GM12892 (cell line): Measurements from ENCODE around the gene IDH1.

Source experiments
- POLR2A ChIP-seq: IDR thresholded peaks from 2 replicates; pipeline ENCODE4 v1.6.1; 2011; ENCODE audit warnings: low read depth, low read length, control low read depth
- POLR2AphosphoS5 ChIP-seq: IDR thresholded peaks from 2 replicates; pipeline ENCODE4 v1.6.1; 2011; ENCODE audit warnings: low read depth, low read length, control low read depth

- TF ChIP-seq POLR2A (no peak), POLR2AphosphoS5 (no peak)
Measured at GRCh38 chr2:208250388-208250787, 4.5 kb downstream of the IDH1 start.
